ENCODE results near the gene DNALI1.

GRCh38 chr1:37557402-37557801 lies 662 bp downstream of the DNALI1 start:
- TF ChIP-seq CTCF (conservative IDR thresholded peaks at IDR 0.05 in 1 of 2, IDR thresholded peaks at IDR 0.05 in 1 of 2; ENCODE audit: extremely low read depth in 1 of 2, insufficient read depth in 1 of 2, low read depth in 1 of 2, low read length in 2 of 2) (no peak), EZH2 (IDR thresholded peaks at IDR 0.05; ENCODE audit: borderline replicate concordance, low read length) (no peak)
